GM19239 (cell line): ENCODE results near the gene CAPN10.
A peak's percentile ranks its signal among the peaks of the same experiment; 100 is the strongest.

Source experiments
- DNase-seq: peaks from one replicate; pipeline ENCODE4 v3.0.0; 2011; ENCODE audit warnings: low spot score; ENCODE audit not compliant: insufficient read length
- FAIRE-seq: peaks from 2 replicates; lab custom pipeline; 2011; peaks lifted over from hg19 to GRCh38; lab: Jason Lieb, UNC

Gene CAPN10

DNA sequence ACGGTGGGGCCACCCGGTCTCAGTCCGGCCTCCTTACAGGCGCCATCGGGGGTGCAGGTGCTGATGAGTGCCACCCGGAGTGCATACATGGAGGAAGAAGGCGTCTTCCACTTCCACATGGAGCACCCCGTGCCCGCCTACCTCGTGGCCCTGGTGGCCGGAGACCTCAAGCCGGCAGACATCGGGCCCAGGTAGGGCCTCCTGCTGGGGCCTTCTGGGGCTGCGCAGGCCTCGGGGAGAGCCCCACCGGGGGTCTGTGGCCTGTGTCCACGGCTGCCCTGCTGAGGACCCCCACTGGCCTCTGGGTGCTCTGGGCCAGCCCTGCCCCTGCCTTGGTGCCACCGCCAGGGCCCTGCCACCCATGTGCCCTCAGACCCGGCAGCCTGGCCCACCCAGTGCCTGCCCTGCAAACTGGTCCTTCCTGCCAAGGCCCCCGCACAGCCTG, 13.4 kb upstream of the CAPN10 start:
- FAIRE-seq, result no peak
- DNase-seq, result no peak

DNA sequence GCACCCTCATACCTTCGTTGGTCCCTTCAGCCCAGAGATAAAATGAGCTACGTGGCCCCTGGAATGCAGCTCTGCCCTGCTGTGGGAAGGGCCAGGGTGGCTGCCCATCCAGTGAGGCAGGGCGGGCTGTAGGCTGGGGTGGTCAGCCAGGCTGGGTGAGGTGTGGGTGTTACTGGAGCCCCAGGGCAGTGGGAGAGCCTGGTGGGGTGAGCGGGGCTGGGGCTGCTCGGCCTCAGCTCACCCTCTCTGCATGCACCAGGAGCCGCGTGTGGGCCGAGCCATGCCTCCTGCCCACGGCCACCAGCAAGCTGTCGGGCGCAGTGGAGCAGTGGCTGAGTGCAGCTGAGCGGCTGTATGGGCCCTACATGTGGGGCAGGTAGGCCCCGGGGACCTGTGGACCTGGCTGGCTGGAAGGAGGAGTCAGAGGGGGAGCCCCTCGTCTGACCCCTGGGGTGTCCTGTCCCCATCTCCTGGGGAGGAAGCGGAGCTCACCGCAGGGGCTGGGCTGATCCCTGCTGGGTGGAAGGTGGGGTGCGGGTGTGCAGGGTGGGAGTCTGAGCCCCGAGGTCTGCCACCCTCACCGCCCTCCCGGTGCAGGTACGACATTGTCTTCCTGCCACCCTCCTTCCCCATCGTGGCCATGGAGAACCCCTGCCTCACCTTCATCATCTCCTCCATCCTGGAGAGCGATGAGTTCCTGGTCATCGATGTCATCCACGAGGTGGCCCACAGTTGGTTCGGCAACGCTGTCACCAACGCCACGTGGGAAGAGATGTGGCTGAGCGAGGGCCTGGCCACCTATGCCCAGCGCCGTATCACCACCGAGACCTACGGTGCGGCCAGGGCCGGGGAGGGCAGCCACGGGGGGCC, 12.8 kb upstream of the CAPN10 start:
- DNase-seq (no peak), FAIRE-seq (no peak)

DNA sequence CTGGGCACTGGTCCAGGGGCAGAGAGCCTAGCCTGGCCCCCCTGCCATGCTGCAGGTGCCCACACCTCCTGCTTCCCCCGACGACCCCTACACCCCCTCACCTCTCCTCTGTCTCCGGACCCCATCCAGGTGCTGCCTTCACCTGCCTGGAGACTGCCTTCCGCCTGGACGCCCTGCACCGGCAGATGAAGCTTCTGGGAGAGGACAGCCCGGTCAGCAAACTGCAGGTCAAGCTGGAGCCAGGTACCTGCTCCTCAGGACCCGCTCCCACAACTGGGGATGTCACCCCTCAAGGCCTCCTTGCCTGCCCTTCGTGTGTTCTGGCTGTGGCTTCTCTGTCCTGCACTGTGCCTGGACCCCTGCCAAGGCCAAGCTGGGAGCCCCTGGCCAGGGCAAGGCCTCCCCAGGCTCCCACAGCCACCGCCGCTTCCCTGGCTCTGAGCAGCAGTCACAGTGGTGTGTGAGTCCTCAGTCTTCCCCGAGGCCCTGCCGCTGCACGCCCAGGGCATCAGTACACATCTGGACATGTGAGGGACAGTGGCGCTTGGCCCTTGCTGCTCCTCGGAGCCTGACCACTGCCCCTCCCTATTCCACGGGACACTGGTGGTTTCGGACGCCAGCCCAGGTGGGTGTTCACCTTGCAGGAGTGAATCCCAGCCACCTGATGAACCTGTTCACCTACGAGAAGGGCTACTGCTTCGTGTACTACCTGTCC, 12.0 kb upstream of the CAPN10 start:
- DNase-seq (no peak), FAIRE-seq (no peak)

DNA sequence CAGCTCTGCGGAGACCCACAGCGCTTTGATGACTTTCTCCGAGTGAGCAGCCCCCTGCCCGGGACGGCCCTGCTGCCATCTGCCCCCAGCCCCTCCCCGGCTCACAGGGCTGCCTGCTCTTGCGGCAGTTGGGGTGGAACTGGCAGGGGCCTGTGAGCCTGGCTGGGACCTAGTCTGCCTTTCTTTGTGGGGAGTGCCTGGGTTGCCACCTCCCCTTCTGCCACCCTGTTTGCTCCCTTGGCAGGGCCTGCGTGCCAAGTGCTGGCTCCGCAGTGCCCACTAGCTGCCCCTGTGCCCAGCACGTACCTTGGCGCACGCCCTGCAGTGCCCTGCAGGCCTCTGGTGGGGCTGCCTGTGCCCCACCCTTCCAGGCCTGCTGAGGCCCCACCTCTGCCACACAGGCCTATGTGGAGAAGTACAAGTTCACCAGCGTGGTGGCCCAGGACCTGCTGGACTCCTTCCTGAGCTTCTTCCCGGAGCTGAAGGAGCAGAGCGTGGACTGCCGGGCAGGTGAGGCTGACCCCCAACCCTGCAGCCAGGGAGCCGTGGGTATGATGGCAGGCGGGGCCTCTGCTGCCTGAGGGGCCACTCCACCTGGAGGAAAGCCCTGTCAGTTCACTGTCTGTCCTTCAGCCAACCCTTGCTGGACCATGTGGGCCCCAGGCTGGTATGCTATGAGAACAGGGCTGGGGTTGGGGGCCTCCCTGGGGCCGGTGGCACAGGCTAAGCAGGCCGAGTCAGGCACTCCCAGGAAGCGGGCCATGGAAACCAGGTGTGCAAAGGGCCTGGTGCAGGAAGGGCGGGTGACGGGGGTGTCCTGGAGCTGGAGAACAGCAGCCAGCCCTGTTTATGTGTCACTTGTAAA, 11.2 kb upstream of the CAPN10 start:
- DNase-seq (no peak), FAIRE-seq (no peak)

DNA sequence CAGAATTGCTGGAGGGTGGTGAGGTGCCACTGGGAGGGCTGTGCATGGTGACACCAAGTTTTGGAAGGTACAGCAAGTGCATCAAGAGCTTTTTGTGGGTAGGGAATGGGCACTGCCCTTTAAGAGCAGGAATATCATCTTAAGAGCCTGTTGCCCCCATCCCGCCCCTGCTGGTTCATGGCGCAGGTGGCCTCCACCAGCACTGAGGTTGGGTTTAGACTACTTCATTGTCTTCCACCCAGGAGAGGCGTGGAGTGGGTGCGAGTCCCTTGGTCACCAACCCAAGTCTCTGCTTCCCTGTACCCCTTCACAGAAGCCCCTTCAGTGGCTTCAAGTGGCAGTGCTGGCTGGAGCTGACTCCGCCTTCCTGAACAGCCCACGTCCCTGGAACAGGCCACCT, 10.5 kb upstream of the CAPN10 start:
- FAIRE-seq (no peak), DNase-seq (no peak)

DNA sequence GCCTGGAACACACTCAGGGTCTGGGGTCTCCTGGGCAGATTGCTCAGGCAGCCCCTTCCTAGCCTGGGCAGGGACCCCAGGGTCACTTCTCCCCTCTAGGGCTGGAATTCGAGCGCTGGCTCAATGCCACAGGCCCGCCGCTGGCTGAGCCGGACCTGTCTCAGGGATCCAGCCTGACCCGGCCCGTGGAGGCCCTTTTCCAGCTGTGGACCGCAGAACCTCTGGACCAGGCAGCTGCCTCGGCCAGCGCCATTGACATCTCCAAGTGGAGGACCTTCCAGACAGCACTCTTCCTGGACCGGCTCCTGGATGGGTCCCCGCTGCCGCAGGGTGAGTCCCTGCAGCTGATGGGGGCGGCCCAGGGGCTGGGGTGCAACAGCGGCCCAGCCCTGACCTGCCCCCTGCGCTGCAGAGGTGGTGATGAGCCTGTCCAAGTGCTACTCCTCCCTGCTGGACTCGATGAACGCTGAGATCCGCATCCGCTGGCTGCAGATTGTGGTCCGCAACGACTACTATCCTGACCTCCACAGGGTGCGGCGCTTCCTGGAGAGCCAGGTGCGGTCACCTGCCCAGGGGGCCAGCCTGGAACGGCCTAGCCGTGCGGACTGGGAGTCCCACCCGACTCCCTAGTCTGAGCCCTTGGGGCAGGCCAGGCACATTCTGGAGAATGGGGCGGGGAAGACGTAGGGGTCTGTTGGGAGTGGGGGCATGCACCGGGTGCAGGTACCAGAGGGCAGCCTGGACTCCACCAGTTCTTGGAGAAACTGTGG, 9.9 kb upstream of the CAPN10 start:
- FAIRE-seq, result no peak
- DNase-seq, result no peak

DNA sequence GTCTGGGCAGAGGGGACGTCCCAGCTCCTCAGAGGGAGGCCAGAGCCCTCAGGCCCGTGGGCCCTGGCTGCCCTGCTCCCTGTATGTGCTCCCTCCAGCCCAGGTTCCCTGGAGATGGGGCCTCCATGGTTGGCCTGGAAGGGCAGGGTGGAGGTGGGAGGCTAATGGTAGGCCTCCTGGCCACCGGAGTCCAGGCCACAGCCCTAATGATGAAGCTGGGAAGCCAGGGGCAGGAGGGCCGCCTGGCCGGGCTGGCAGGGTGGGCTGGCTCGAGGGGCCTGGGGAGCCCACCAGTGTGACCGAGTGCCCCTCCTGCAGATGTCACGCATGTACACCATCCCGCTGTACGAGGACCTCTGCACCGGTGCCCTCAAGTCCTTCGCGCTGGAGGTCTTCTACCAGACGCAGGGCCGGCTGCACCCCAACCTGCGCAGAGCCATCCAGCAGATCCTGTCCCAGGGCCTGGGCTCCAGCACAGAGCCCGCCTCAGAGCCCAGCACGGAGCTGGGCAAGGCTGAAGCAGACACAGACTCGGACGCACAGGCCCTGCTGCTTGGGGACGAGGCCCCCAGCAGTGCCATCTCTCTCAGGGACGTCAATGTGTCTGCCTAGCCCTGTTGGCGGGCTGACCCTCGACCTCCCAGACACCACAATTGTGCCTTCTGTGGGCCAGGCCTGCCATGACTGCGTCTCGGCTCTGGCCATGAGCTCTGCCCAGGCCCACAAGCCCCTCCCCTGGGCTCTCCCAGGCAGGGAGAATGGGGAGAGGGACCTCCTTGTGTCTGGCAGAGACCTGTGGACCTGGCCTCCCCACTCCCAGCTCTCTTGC, 9.0 kb upstream of the CAPN10 start:
- DNase-seq (no peak), FAIRE-seq (no peak)

DNA sequence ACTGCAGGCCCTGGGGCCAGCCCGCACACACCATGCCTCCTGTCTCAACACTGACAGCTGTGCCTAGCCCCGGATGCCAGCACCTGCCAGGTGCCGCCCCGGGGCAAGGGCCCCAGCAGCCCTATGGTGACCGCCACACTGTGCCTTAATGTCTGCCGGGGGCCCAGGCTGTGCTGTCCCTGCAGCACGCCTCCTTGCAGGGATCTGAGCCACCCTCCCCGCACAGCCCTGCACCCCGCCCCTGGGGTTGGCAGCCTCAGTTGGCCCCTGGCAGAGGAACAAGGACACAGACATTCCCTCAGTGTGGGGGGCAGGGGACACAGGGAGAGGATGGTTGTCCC, 8.5 kb upstream of the CAPN10 start:
- DNase-seq (no peak), FAIRE-seq (no peak)

DNA sequence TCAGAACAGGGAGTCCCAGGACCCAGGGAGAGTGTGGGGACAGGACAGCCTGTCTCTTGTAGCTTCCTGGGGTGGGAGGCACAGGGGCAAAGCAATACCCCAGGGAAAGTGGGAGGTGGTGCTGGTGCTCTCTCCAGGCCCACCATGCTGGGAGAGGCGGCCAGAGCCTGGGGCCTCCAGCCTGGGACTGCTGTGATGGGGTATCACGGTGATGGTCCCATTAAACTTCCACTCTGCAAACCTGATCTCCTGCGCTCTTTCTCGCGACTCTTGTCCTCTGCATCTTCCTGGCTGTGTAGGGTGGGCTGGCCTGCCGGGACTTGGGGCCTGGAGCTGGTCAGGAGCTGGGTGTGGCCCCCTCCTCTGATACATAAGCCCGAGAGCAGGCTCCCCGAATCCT, 8.0 kb upstream of the CAPN10 start:
- DNase-seq (no peak), FAIRE-seq (no peak)

DNA sequence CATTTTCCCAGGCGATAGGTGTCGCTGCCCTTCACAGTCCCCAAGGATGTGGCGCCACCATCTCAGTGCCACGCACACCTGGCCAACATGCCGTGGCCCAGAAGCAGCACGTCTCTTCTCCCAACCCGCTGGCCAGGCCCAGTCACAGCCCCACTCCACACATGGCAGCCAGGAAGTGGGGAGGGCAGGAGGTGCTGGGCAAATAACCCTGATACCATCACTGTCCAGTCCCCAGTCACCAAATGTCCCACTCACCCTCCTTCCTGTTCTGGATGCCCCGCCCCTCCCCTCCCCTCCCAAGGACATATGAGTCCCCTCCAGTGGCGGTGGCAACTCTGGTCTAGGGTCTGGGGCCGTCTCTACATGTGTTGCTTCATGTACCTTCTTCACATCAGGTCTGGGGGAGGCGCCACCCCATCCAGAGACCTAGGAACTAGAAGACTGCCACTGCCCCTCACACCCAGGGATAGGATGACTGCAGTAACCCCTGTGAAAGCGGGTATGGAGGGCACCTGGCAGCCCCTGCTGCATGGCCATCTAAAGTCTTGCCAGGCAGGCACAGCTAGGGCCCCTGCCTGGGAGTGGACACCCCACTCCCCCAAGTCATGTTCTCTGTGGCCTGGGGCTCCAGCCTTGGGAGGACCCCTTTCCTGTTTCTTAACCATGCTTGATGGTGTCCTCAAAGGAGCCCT, 7.3 kb upstream of the CAPN10 start:
- DNase-seq, result no peak
- FAIRE-seq, result no peak

DNA sequence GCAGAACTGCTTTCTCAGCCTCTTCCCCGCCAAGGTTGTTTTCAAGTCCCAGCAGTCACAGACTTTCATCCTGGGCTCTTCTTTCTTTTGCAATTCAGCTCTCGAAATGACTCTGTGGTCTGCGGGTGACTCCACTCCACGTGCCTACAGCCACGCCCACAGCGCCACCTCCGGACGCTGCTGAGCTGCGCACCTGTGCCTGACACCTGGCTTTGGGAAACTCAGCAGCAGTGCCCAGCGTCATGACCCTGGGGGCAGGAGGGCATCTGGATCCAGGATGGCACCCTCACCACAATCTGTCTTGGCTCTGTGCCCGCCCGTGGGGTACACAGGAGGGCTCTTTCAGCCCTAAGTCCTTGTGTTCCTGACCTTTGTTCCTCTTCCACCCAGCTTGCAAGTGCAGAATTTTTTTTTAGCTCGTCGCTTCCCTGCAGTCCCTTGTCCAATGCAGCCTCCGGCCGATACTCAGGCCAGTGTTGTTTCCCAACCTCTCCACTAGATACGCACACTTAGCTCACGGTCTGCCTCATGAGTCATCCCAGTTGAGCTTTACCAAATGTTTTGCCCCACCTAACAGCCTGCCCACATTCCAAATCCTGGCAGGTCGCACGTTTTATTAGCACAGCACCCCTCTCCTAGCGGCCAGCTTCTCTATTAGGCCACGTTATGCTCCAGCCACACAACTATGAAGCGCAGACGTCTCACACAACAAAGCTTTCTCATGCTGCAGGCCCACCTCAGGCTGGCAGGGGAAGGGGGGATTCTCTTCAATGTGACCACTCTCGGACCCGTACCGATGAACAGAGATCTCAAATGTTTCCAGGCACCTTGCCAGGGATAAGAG, 6.5 kb upstream of the CAPN10 start:
- FAIRE-seq, result peak; percentile 71
- DNase-seq, result no peak

DNA sequence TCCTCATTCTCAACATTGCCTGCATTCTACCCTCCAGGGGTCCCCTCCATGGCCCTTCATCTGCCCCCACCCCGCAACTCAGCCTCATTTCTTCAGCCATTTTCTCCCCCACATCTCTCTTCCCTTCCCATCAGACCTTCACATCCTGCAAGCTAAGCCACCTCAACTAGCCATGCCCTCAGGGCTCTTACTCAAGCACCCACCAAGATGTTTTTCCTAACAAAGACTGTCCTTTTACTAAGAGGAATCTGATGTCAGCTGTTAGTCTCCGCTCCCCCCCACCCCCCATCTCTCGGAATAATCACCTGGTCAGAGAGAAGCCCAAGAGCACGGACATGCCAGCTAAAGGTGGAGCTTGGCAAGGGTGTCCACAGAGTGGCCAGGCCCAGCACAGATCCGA, 4.7 kb upstream of the CAPN10 start:
- no peak for DNase-seq
- FAIRE-seq, result no peak

DNA sequence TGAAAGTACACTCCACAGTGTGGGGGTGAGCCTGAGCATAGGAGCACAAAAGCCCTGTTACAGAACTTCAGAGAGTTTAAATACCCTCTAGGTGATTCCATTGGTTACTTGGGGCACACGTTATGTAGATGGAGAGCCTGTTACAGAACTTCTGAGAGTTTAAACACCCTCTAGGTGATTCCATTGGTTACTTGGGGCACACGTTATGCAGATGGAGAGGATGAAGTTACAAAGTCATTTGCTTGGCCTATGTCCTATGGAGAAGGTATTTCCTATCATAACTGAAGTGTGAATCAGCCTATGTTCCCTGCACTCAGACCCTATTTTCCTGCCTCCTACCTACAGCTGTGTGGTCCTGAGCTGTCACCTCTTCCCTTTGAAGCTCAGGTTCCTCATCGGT, 3.8 kb upstream of the CAPN10 start:
- DNase-seq (no peak), FAIRE-seq (peak; percentile 75)

DNA sequence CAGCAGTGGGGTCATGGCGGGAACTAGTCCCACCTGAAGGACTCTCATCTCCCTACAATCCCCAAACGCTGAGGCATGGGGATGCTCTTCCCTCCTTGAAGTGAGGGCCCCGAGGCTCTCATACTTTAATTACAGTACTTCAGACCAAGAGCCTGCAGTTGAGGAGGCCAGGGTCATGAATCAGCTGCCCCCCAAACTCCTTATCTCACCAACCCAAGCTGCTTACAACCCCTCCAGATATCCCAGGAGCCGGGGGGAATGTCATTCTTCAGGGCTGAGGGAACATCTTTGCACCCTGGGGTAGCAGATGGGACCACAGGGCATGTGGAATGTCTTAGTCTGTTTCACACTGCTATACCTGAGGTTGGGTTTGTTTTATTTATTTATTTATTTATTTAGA, 2.8 kb upstream of the CAPN10 start:
- no peak for FAIRE-seq

DNA sequence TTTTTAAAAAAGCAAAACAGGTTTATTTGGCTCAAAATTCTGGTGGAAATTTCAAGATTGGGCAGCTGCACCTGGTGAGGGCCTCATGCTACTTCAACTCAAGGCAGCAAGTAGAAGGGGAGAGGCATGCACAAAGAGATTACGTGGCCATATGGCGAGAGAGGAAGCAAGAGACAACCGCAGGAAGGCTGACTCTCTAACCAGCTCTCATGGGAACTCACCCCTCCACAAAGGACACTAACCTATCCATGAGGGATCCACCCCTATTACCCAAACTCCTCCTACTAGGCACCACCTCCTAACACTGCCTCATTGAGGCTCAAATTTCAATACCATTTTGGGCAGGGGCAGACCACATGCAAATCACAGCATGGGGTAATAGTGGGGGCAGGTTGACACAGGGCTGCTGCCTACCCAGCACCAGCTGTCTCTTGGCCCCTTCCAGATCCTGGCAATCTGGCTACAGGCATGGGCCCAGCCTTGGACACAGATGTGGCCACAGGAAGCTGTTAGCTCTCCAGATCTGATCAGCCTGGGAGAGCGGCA, 2.0 kb upstream of the CAPN10 start:
- FAIRE-seq (peak; percentile 100), DNase-seq (no peak)

More for the DNA sequence above, 2.8 kb upstream of the CAPN10 start:
- no peak for DNase-seq

DNA sequence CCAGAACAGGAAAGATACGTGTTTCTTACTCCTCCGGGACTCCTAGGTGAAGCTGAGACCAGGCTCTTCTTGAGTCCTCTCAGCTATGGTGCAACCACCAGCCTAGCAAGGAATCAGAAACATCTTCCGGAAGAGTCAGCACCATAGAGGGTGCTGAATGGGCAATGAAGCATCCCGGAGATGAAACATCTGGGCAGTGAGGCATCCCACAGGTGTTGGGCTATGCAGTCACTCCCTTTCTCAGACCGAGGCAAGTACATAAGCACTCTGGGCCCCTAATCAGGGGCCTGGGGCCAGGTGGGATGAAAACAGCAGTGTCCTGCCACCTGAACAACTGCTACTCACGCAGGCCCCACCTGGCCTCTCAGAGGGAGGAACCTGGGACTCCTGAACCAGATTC, 1.4 kb upstream of the CAPN10 start:
- FAIRE-seq (no peak), DNase-seq (no peak)

DNA sequence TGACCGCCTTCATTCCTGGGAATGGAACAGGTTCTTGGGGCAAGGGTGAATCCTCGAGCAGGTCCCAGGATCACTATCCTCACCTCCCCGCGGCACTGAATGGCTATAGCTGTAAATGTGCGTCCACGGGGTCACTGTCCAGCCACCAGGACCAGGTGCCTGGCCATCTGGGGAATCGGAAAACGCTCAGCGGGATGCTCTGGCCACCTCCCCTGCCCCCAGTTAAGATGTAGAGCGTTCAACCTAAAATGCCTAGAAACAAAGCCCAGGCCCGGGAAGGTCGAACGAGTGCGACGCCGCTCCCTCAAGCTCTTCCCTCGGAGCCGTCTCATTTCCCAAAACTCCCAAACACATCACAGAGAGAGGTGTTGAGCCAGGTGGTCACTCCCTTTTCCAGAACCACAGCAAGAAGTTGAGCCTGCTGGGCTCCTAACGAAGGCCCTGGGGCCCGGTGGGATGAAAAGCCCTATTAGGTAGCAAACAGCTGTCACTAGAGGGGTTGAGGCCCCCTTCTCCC, 795 bp upstream of the CAPN10 start:
- no peak for DNase-seq
- FAIRE-seq, result no peak
